CD4-positive, alpha-beta T cell (primary cell): ENCODE results near the gene SCO2. TPM values are rescaled to one million over a fixed set of nuclear protein-coding genes. Genes with fewer than 3 reads are reported as not detected.
"Not testable (repeated sequence)": the region's sequence is repeated elsewhere in the genome, so short reads cannot be mapped to it uniquely, and the experiment has no call there.

Source experiments
- ATAC-seq: fragments of 200-7000 bp; cut with Tn5 transposase; one replicate; pipeline ENCODE4 v1.10.0; 2022; ENCODE audit warnings: mild to moderate bottlenecking; ENCODE audit not compliant: poor library complexity
- CTCF ChIA-PET: fragments of 350-600 bp; sonication (Branson Sonifier 250); formaldehyde crosslinking; loops from one replicate; lab custom pipeline; 2021; ENCODE audit warnings: antibody characterized with exemption, inconsistent platforms; lab: Charles Lee
- POLR2A ChIA-PET: fragments of 350-600 bp; sonication (Branson Sonifier 250); formaldehyde crosslinking; loops from one replicate; lab custom pipeline; 2021; ENCODE audit warnings: antibody characterized with exemption, inconsistent platforms; lab: Charles Lee
- DNase-seq, 14 experiments: peaks; one replicate each; pipeline ENCODE4 v3.0.0-alpha.2; 2013 to 2020; ENCODE audit warnings: mixed read lengths in 2 of 14
- H3K27ac ChIP-seq, 2 donors: one replicate each; pipeline versions ENCODE4 v1.5.1 to v1.7.0; 2013; ENCODE audit warnings: low read length in 2 of 2, low read depth in 1 of 2, mild to moderate bottlenecking in 1 of 2
- H3K27me3 ChIP-seq, 2 experiments: 1 replicate in 1 of 2; 2 replicates in 1 of 2; pipeline versions ENCODE4 v1.6.1 to v1.7.0; 2013; ENCODE audit warnings: low read length in 2 of 2, control low read depth in 1 of 2, mild to moderate bottlenecking in 1 of 2, moderate library complexity in 1 of 2; ENCODE audit not compliant: insufficient read depth in 2 of 2, control insufficient read depth in 1 of 2
- H3K36me3 ChIP-seq: one replicate; pipeline ENCODE4 v1.6.1; 2013; ENCODE audit warnings: low read length, control low read depth; ENCODE audit not compliant: insufficient read depth
- H3K4me1 ChIP-seq: one replicate; pipeline ENCODE4 v1.6.1; 2013; ENCODE audit warnings: low read length, control low read depth; ENCODE audit not compliant: insufficient read depth
- H3K4me3 ChIP-seq: one replicate; pipeline ENCODE4 v1.5.1; 2013; ENCODE audit warnings: mild to moderate bottlenecking, low read length, moderate library complexity
- H3K9me3 ChIP-seq, 2 experiments: 1 replicate in 1 of 2; 2 replicates in 1 of 2; pipeline versions ENCODE4 v1.6.1 to v1.7.0; 2013; ENCODE audit warnings: low read length in 2 of 2, mild to moderate bottlenecking in 2 of 2, control low read depth in 1 of 2, moderate library complexity in 1 of 2; ENCODE audit not compliant: control insufficient read depth in 1 of 2, insufficient read depth in 1 of 2
- H3K27ac Mint-ChIP-seq: one replicate; pipeline ENCODE4 v1.8.0; 2020; ENCODE audit warnings: mixed read lengths
- H3K27me3 Mint-ChIP-seq: one replicate; pipeline ENCODE4 v1.8.0; 2021; ENCODE audit warnings: mixed read lengths
- H3K36me3 Mint-ChIP-seq: one replicate; pipeline ENCODE4 v1.8.0; 2021; ENCODE audit warnings: low read depth, mixed read lengths
- H3K4me1 Mint-ChIP-seq: one replicate; pipeline ENCODE4 v1.8.0; 2021; ENCODE audit warnings: low read depth, mixed read lengths
- H3K4me3 Mint-ChIP-seq: one replicate; pipeline ENCODE4 v1.8.0; 2020; ENCODE audit warnings: mild to moderate bottlenecking, mixed read lengths
- H3K9me3 Mint-ChIP-seq: one replicate; pipeline ENCODE4 v1.8.0; 2020; ENCODE audit warnings: mixed read lengths
- CTCF ChIP-seq: fragments of 200-600 bp; IDR thresholded peaks from one replicate; pipeline ENCODE4 v1.8.0; 2022; ENCODE audit warnings: antibody characterized with exemption, mild to moderate bottlenecking
- intact Hi-C, 2 experiments: fragments of 100-400 bp; cut with DNase I in 1 of 2; cut with micrococcal nuclease in 1 of 2; formaldehyde crosslinking; loops; one replicate each; pipeline versions ENCODE4 v1.15.1 to v1.9.0; 2023 to 2025; cut with DNase I, micrococcal nuclease
- total RNA-seq, 174 experiments: library from RNA in 2 of 174; stranded (reverse) in 2 of 174; gene quantifications; one replicate each; pipeline ENCODE4 v1.2.3 and lab custom pipeline; 2021 to 2026

SCO2 gene
- total RNA-seq, 2 experiments from 2014 or later: 0.61 to 5.6 TPM

GRCh38 chr22:50520826-50521453 lies 4.5 kb downstream of the SCO2 start:
- no peaks in the 10 kb centered on the region for H3K27me3 Mint-ChIP-seq
- POLR2A ChIA-PET: no interaction called here
- intact Hi-C loops: no loop called here
- H3K4me1 ChIP-seq: peaks cover 16% of the 10 kb centered on the region
- H3K4me3 Mint-ChIP-seq: no peak overlapping the region
- no peaks in the 10 kb centered on the region for H3K9me3 ChIP-seq
- DNase-seq: no peak
- H3K27me3 ChIP-seq: no peaks in the 10 kb centered on the region
- H3K36me3 ChIP-seq: peaks cover 71% of the 10 kb centered on the region
- peaks cover 66% of the 10 kb centered on the region for H3K36me3 Mint-ChIP-seq
- H3K27ac Mint-ChIP-seq: no peak overlapping the region
- H3K4me3 ChIP-seq: no peak overlapping the region
- CTCF ChIA-PET: no interaction called here
- H3K9me3 Mint-ChIP-seq: no peaks in the 10 kb centered on the region
- no peak for ATAC-seq
- H3K27ac ChIP-seq: no peak overlapping the region
- no peak for TF ChIP-seq CTCF
- H3K4me1 Mint-ChIP-seq: peaks cover 7% of the 10 kb centered on the region

- H3K27me3 Mint-ChIP-seq, CTCF ChIA-PET, H3K4me3 Mint-ChIP-seq, H3K4me1 Mint-ChIP-seq, H3K27ac Mint-ChIP-seq, H3K9me3 Mint-ChIP-seq, ATAC-seq, H3K4me3 ChIP-seq, POLR2A ChIA-PET, H3K27ac ChIP-seq, DNase-seq, H3K9me3 ChIP-seq, intact Hi-C loops, H3K27me3 ChIP-seq: not testable (repeated sequence)
- Histone ChIP-seq H3K4me1 (peaks cover 16% of the 10 kb centered on the region), H3K36me3 (peaks cover 74% of the 10 kb centered on the region)
- peaks cover 71% of the 10 kb centered on the region for H3K36me3 Mint-ChIP-seq
Observed at GRCh38 chr22:50520184-50520583, 5.2 kb downstream of the SCO2 start.

GRCh38 chr22:50519151-50519550 lies 6.2 kb downstream of the SCO2 start:
- CTCF ChIA-PET: interaction anchor here (0.6 kb wide), 1 partner anchor 143 kb away, joined by 4 read pairs; no protein-coding TSS in a partner anchor
- no peak overlapping the region for H3K27ac Mint-ChIP-seq
- intact Hi-C loops: no loop called here

More at GRCh38 chr22:50519151-50519550, 6.2 kb downstream of the SCO2 start:
- ATAC-seq (no peak), DNase-seq (no peak)
- POLR2A ChIA-PET: interaction anchor here (1.0 kb wide), 1 partner anchor 12 kb away, joined by 5 read pairs; the partner anchor contains the start of genes LMF2 and NCAPH2
- H3K9me3 ChIP-seq: no peaks in the 10 kb centered on the region
- TF ChIP-seq CTCF: no peak
- H3K4me3 ChIP-seq: no peak overlapping the region
- H3K4me3 Mint-ChIP-seq: no peak overlapping the region
- H3K27me3 ChIP-seq: no peaks in the 10 kb centered on the region
- peaks cover 7% of the 10 kb centered on the region for H3K4me1 Mint-ChIP-seq
- H3K9me3 Mint-ChIP-seq: no peaks in the 10 kb centered on the region
- peaks cover 7% of the 10 kb centered on the region for H3K4me1 ChIP-seq
- H3K27me3 Mint-ChIP-seq: no peaks in the 10 kb centered on the region
- peaks cover 74% of the 10 kb centered on the region for H3K36me3 ChIP-seq
- H3K36me3 Mint-ChIP-seq: peaks cover 72% of the 10 kb centered on the region
- no peak overlapping the region for H3K27ac ChIP-seq
